ENCODE data around the gene MTERF1.

The MTERF1 gene

GRCh38 chr7:91827169-91827568 is 53.3 kb downstream of the MTERF1 start:
- no peak for DNase-seq

DNA sequence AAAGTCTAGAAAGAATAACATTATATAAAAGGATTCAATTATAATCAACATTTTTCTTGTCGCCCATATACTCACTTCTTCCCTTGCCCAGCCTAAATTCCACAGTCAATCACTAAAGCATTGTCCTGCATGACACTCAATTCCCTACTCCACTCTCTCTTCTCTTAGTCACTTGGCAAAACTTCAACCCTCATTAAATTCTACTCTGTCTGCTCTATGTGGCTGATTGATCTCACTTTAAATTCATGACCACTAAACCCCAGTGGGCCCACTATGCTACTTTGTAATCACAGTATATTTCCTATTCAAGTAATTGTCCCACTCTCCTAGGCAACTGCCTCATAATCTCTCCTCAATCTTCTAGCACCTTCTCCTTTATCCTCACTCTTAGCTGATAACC is 54.1 kb downstream of the MTERF1 start:
- DNase-seq: no peak

GRCh38 chr7:91824201-91824600 is 56.3 kb downstream of the MTERF1 start:
- DNase-seq: no peak

Measured in activated CD4-positive, CD25-positive, alpha-beta regulatory T cell (primary cell).